Gastroesophageal sphincter (tissue), 3 donors: ENCODE results near the gene PXN.

Source experiments
- CTCF ChIP-seq, 4 experiments: fragments of 200-600 bp in 2 of 4; fragments of 450-650 bp in 2 of 4; sonication (generic) in 1 of 4; IDR thresholded peaks; one replicate each; pipeline ENCODE4 v1.5.1; 2017 to 2019; ENCODE audit warnings: antibody characterized with exemption in 4 of 4, mild to moderate bottlenecking in 2 of 4, moderate library complexity in 2 of 4
- POLR2AphosphoS5 ChIP-seq: sonication (generic); formaldehyde crosslinking; IDR thresholded peaks from one replicate; pipeline ENCODE4 v1.6.1; 2017; ENCODE audit warnings: antibody characterized with exemption

- TF ChIP-seq CTCF (IDR thresholded peaks at IDR 0.05) (no peak), POLR2AphosphoS5 (no peak)
Measured at GRCh38 chr12:120181991-120182631, 83.4 kb downstream of the PXN start.
